Neural cell (in vitro differentiated cells): ENCODE results near the gene CA6. TPM values are rescaled to one million over a fixed set of nuclear protein-coding genes. Genes with fewer than 3 reads are reported as not detected.

Experiments used
- H2AFZ ChIP-seq: fragments of 200-600, 300-800 bp; sonication (generic), shearing (Covaris generic); 2 replicates; pipeline ENCODE4 v1.6.0; 2014; ENCODE audit warnings: low read depth, mild to moderate bottlenecking, antibody characterized with exemption, low read length, moderate library complexity
- H3F3A ChIP-seq: fragments of 200-600 bp; shearing (Covaris generic); 2 replicates; pipeline ENCODE4 v1.6.1; 2016; ENCODE audit warnings: mild to moderate bottlenecking, moderate library complexity, mixed read lengths, antibody characterized with exemption, low read length; ENCODE audit not compliant: insufficient read depth, poor library complexity, severe bottlenecking
- H3K27ac ChIP-seq: fragments of 200-600, 300-800 bp; sonication (generic), shearing (Covaris generic); 2 replicates; pipeline ENCODE4 v1.5.1; 2014; ENCODE audit warnings: mild to moderate bottlenecking, low read length, moderate library complexity
- H3K27me3 ChIP-seq: fragments of 300-800, 200-600 bp; sonication (generic), shearing (Covaris generic); 2 replicates; pipeline ENCODE4 v1.6.0; 2014; ENCODE audit warnings: mild to moderate bottlenecking, low read depth, low read length, moderate library complexity; ENCODE audit not compliant: insufficient read depth
- H3K36me3 ChIP-seq: fragments of 300-800, 200-600 bp; sonication (generic), shearing (Covaris generic); 2 replicates; pipeline ENCODE4 v1.5.1; 2014; ENCODE audit warnings: mild to moderate bottlenecking, antibody characterized with exemption, low read length, moderate library complexity; ENCODE audit not compliant: insufficient read depth
- H3K4me2 ChIP-seq: fragments of 300-800, 200-600 bp; sonication (generic), shearing (Covaris generic); 2 replicates; pipeline ENCODE4 v1.6.0; 2014; ENCODE audit warnings: mild to moderate bottlenecking, low read length
- H3K4me3 ChIP-seq: fragments of 300-800, 200-600 bp; sonication (generic), shearing (Covaris generic); 2 replicates; pipeline ENCODE4 v1.5.1; 2014; ENCODE audit warnings: mild to moderate bottlenecking, low read length, moderate library complexity
- H3K79me2 ChIP-seq: fragments of 200-600 bp; shearing (Covaris generic); replicated peaks from 2 replicates; pipeline ENCODE4 v1.6.0; 2014; ENCODE audit warnings: mild to moderate bottlenecking, low read length, moderate library complexity; ENCODE audit not compliant: insufficient read depth
- H3K9ac ChIP-seq: fragments of 300-800, 200-600 bp; sonication (generic), shearing (Covaris generic); 2 replicates; pipeline ENCODE4 v1.6.1; 2016; ENCODE audit warnings: mild to moderate bottlenecking, low read length, mixed read lengths
- H3K9me2 ChIP-seq: fragments of 200-600 bp; shearing (Covaris generic); 2 replicates; pipeline ENCODE4 v1.6.1; 2016; ENCODE audit warnings: mild to moderate bottlenecking, low read length, mixed read lengths; ENCODE audit not compliant: insufficient read depth
- H3K9me3 ChIP-seq: fragments of 200-600, 300-800 bp; sonication (generic), shearing (Covaris generic); 2 replicates; pipeline ENCODE4 v1.6.1; 2016; ENCODE audit warnings: mild to moderate bottlenecking, mixed run types, low read length, moderate library complexity, mixed read lengths
- H4K20me1 ChIP-seq: fragments of 200-600 bp; shearing (Covaris generic); 2 replicates; pipeline ENCODE4 v1.6.1; 2016; ENCODE audit warnings: mild to moderate bottlenecking, mixed run types; ENCODE audit not compliant: insufficient read depth
- CTCF ChIP-seq: fragments of 450-650 bp; IDR thresholded peaks from 2 replicates; pipeline ENCODE4 v1.5.1; 2014; ENCODE audit warnings: antibody characterized with exemption, mild to moderate bottlenecking, moderate library complexity; ENCODE audit not compliant: poor library complexity, severe bottlenecking
- EP300 ChIP-seq: fragments of 450-650 bp; conservative IDR thresholded peaks from 2 replicates; pipeline ENCODE4 v1.6.1; 2014; ENCODE audit warnings: antibody characterized with exemption, mild to moderate bottlenecking, moderate library complexity; ENCODE audit not compliant: poor library complexity, severe bottlenecking
- EZH2 ChIP-seq: fragments of 200-600, 300-800 bp; shearing (Covaris generic), sonication (generic); IDR thresholded peaks from 2 replicates; pipeline ENCODE4 v1.6.1; 2014; ENCODE audit warnings: antibody characterized with exemption, low read length, borderline replicate concordance, mild to moderate bottlenecking; ENCODE audit not compliant: insufficient read depth, poor library complexity, severe bottlenecking
- MXI1 ChIP-seq: fragments of 450-650 bp; conservative IDR thresholded peaks from 2 replicates; pipeline ENCODE4 v1.6.1; 2014; ENCODE audit warnings: antibody characterized with exemption, mild to moderate bottlenecking; ENCODE audit not compliant: poor library complexity, severe bottlenecking
- POLR2AphosphoS5 ChIP-seq: IDR thresholded peaks from 2 replicates; pipeline ENCODE4 v1.6.1; 2012
- RAD21 ChIP-seq: fragments of 450-650 bp; conservative IDR thresholded peaks from 2 replicates; pipeline ENCODE4 v1.6.1; 2014; ENCODE audit warnings: antibody characterized with exemption, mild to moderate bottlenecking, moderate library complexity
- REST ChIP-seq: IDR thresholded peaks from 2 replicates; pipeline ENCODE4 v1.6.1; 2012; ENCODE audit warnings: borderline replicate concordance
- SMC3 ChIP-seq: fragments of 450-650 bp; conservative IDR thresholded peaks from 2 replicates; pipeline ENCODE4 v1.6.1; 2014; ENCODE audit warnings: antibody characterized with exemption, mild to moderate bottlenecking, moderate library complexity; ENCODE audit not compliant: poor library complexity
- TAF1 ChIP-seq: IDR thresholded peaks from 2 replicates; pipeline ENCODE4 v1.6.1; 2012; ENCODE audit warnings: low read depth
- polyA plus RNA-seq: library from polyadenylated mRNA; depleted of rRNA; stranded (reverse); fragments of >200 nt; gene quantifications from 2 replicates; pipeline ENCODE4 v1.2.3, GENCODE V29; 2014

The CA6 gene
- polyA plus RNA-seq, 1 donor from 2014 or later = not detected

GRCh38 chr1:8903410-8903809 lies 42.3 kb upstream of the CA6 start:
- Histone ChIP-seq H3K4me3 (no peak overlapping the region), H3K36me3 (no peaks in the 10 kb centered on the region), H3F3A (no peaks in the 10 kb centered on the region), H3K27me3 (no peaks in the 10 kb centered on the region), H3K9me2 (no peaks in the 10 kb centered on the region), H3K79me2 (no peaks in the 10 kb centered on the region), H4K20me1 (no peaks in the 10 kb centered on the region), H3K9ac (no peak overlapping the region), H3K27ac (no peak overlapping the region), H3K9me3 (no peaks in the 10 kb centered on the region), H2AFZ (no peak overlapping the region), H3K4me2 (no peak overlapping the region)
- TF ChIP-seq RAD21 = no peak

GRCh38 chr1:8903908-8904650 lies 41.6 kb upstream of the CA6 start:
- H3K4me2 ChIP-seq = no peak overlapping the region
- no peaks in the 10 kb centered on the region for H3K79me2 ChIP-seq
- no peaks in the 10 kb centered on the region for H4K20me1 ChIP-seq
- no peaks in the 10 kb centered on the region for H3K9me2 ChIP-seq
- no peak overlapping the region for H2AFZ ChIP-seq
- no peak overlapping the region for H3K9ac ChIP-seq
- H3K27me3 ChIP-seq = no peaks in the 10 kb centered on the region
- H3K4me3 ChIP-seq = no peak overlapping the region
- no peak overlapping the region for H3K27ac ChIP-seq
- no peaks in the 10 kb centered on the region for H3F3A ChIP-seq
- no peaks in the 10 kb centered on the region for H3K36me3 ChIP-seq
- no peaks in the 10 kb centered on the region for H3K9me3 ChIP-seq
- no peak for TF ChIP-seq EZH2
- no peak for TF ChIP-seq MXI1
- no peak for TF ChIP-seq CTCF
- TF ChIP-seq RAD21 = no peak
- TF ChIP-seq REST = no peak
- no peak for TF ChIP-seq EP300
- no peak for TF ChIP-seq SMC3
- no peak for TF ChIP-seq TAF1
- TF ChIP-seq POLR2AphosphoS5 = no peak
